GM21515 (cell line): ENCODE data around the gene CHN2.

Experiments used
- ATAC-seq: cut with Tn5 transposase; IDR thresholded peaks from one replicate; pipeline ENCODE4 v1.9.1; 2021; ENCODE audit not compliant: unreplicated experiment

CHN2 gene

GRCh38 chr7:29329686-29330085 is 135.1 kb downstream of the CHN2 start:
- ATAC-seq = no peak

GRCh38 chr7:29330136-29330535 is 135.6 kb downstream of the CHN2 start:
- no peak for ATAC-seq

- no peak for ATAC-seq
These were observed 136.6 kb downstream of the CHN2 start for GRCh38 chr7:29331163-29331562.

- ATAC-seq = no peak
These were observed 137.7 kb downstream of the CHN2 start for GRCh38 chr7:29332042-29332811.

GRCh38 chr7:29332875-29333855 is 138.6 kb downstream of the CHN2 start:
- no peak for ATAC-seq

- no peak for ATAC-seq
These were observed 140.9 kb downstream of the CHN2 start for GRCh38 chr7:29335188-29336083.

- ATAC-seq = no peak
These were observed 143.1 kb downstream of the CHN2 start for GRCh38 chr7:29337546-29338116.

GRCh38 chr7:29340696-29341095 is 146.1 kb downstream of the CHN2 start:
- no peak for ATAC-seq

- no peak for ATAC-seq
These were observed 146.6 kb downstream of the CHN2 start for GRCh38 chr7:29341156-29341555.

GRCh38 chr7:29342761-29343160 is 148.2 kb downstream of the CHN2 start:
- ATAC-seq = no peak

GRCh38 chr7:29343399-29343798 is 148.8 kb downstream of the CHN2 start:
- no peak for ATAC-seq

- no peak for ATAC-seq
These were observed 149.9 kb downstream of the CHN2 start for GRCh38 chr7:29344334-29344978.

- ATAC-seq = no peak
These were observed 151.0 kb downstream of the CHN2 start for GRCh38 chr7:29345590-29345989.

GRCh38 chr7:29346231-29346978 is 151.8 kb downstream of the CHN2 start:
- no peak for ATAC-seq

GRCh38 chr7:29349362-29349761 is 154.8 kb downstream of the CHN2 start:
- ATAC-seq = no peak

GRCh38 chr7:29350351-29350750 is 155.8 kb downstream of the CHN2 start:
- ATAC-seq = no peak

- no peak for ATAC-seq
These were observed 157.5 kb downstream of the CHN2 start for GRCh38 chr7:29352041-29352440.

- ATAC-seq = no peak
These were observed 159.2 kb downstream of the CHN2 start for GRCh38 chr7:29353810-29354209.

GRCh38 chr7:29354340-29354739 is 159.8 kb downstream of the CHN2 start:
- ATAC-seq = no peak
